ENCODE data around the gene ERG28.

The ERG28 gene

GRCh38 chr14:75702122-75702521 lies 41.4 kb upstream of the ERG28 start:
- TF ChIP-seq ZNF70 (CRISPR knock-in tag; IDR thresholded peaks at IDR 0.05) (no peak), OSR1 (CRISPR knock-in tag; IDR thresholded peaks at IDR 0.05) (no peak), ISL1 (CRISPR knock-in tag; IDR thresholded peaks at IDR 0.05) (no peak), PATZ1 (CRISPR knock-in tag; IDR thresholded peaks at IDR 0.05; ENCODE audit: borderline replicate concordance) (no peak), ARNTL (CRISPR knock-in tag; IDR thresholded peaks at IDR 0.05; ENCODE audit: borderline replicate concordance, low read depth) (no peak), ZFP3 (CRISPR knock-in tag; IDR thresholded peaks at IDR 0.05) (no peak), SNAI2 (CRISPR knock-in tag; IDR thresholded peaks at IDR 0.05) (no peak), PPARA (CRISPR knock-in tag; IDR thresholded peaks at IDR 0.05; ENCODE audit: borderline replicate concordance) (no peak), TCF4 (CRISPR knock-in tag; IDR thresholded peaks at IDR 0.05; ENCODE audit: borderline replicate concordance) (no peak), TSHZ2 (CRISPR knock-in tag; IDR thresholded peaks at IDR 0.05) (no peak), TOX (CRISPR knock-in tag; IDR thresholded peaks at IDR 0.05; ENCODE audit: borderline replicate concordance) (no peak), ZNF565 (CRISPR knock-in tag; conservative IDR thresholded peaks at IDR 0.05; ENCODE audit: low read depth) (no peak)
- ATAC-seq = no peak

GRCh38 chr14:75700295-75700694 lies 39.6 kb upstream of the ERG28 start:
- TF ChIP-seq PATZ1 (CRISPR knock-in tag; IDR thresholded peaks at IDR 0.05; ENCODE audit: borderline replicate concordance) = no peak
- no peak for TF ChIP-seq ISL1 (CRISPR knock-in tag; IDR thresholded peaks at IDR 0.05)
- TF ChIP-seq TSHZ2 (CRISPR knock-in tag; IDR thresholded peaks at IDR 0.05) = no peak
- ATAC-seq = no peak

GRCh38 chr14:75699331-75699730 lies 38.7 kb upstream of the ERG28 start:
- ATAC-seq = no peak

More at GRCh38 chr14:75699331-75699730, 38.7 kb upstream of the ERG28 start:
- TF ChIP-seq ZNF8 (CRISPR knock-in tag; IDR thresholded peaks at IDR 0.05) (no peak), ESRRG (CRISPR knock-in tag; IDR thresholded peaks at IDR 0.05) (no peak), SNAI2 (CRISPR knock-in tag; IDR thresholded peaks at IDR 0.05) (no peak), ZFP30 (CRISPR knock-in tag; IDR thresholded peaks at IDR 0.05) (no peak), OSR1 (CRISPR knock-in tag; IDR thresholded peaks at IDR 0.05) (no peak), CSDC2 (CRISPR knock-in tag; IDR thresholded peaks at IDR 0.05) (no peak), PPARA (CRISPR knock-in tag; IDR thresholded peaks at IDR 0.05; ENCODE audit: borderline replicate concordance) (no peak), ISL1 (CRISPR knock-in tag; IDR thresholded peaks at IDR 0.05) (no peak), BACH2 (CRISPR knock-in tag; IDR thresholded peaks at IDR 0.05; ENCODE audit: borderline replicate concordance) (no peak), ZC3H10 (CRISPR knock-in tag; IDR thresholded peaks at IDR 0.05) (no peak), CREB5 (CRISPR knock-in tag; IDR thresholded peaks at IDR 0.05; ENCODE audit: low read depth) (no peak)

Measured in SK-N-SH treated with all-trans-retinoic acid at 6 μM for 48 hours (cell line).